ENCODE measurements around the gene BLID. TPM values are rescaled to one million over a fixed set of nuclear protein-coding genes. Genes with fewer than 3 reads are reported as not detected.

Gene BLID
- total and polyA plus RNA-seq, 10 of the 15 experiments (the other 5 are each of a cell fraction or from before 2014, with no cell fraction given), result not detected

- POLR2A ChIA-PET, result no interaction called here
- H3K79me2 ChIP-seq (ENCODE audit: control insufficient read depth, insufficient read depth, low read length), result no peaks in the 10 kb centered on the region
Measured at GRCh38 chr11:122122179-122122578, 6.2 kb upstream of the BLID start.

More at GRCh38 chr11:122122179-122122578, 6.2 kb upstream of the BLID start:
- H3K4me2 ChIP-seq (ENCODE audit: control insufficient read depth, insufficient read depth), result no peak overlapping the region
- no peak overlapping the region for H2AFZ ChIP-seq (ENCODE audit: control insufficient read depth, low read depth, low read length)
- no peak for DNase-seq (ENCODE audit: low read depth, low spot score)
- WGBS (ENCODE audit: insufficient coverage, insufficient replicate concordance, low lambda C conversion rate, missing lambda C conversion rate), result 31% methylated on average over 2 of the region's 2 CpGs
- H4K20me1 ChIP-seq (ENCODE audit: control insufficient read depth, insufficient read depth), result no peaks in the 10 kb centered on the region
- no peaks in the 10 kb centered on the region; a peak in 1 of 4 replicates for H3K27me3 ChIP-seq (replicated peaks in 1 of 2; ENCODE audit: control insufficient read depth in 2 of 2, insufficient read depth in 2 of 2, low read length in 1 of 2)
- FAIRE-seq, result no peak
- no TSS peak for BruUV-seq (replicated peaks)
- ChIA-PET CTCF (no interaction called here), RAD21 (ENCODE audit: unreplicated experiment) (no interaction called here), SMC1A (ENCODE audit: uncharacterized antibody, unreplicated experiment) (no interaction called here)
- H3K9me3 ChIP-seq (replicated peaks; ENCODE audit: control insufficient read depth, insufficient read depth, low read length), result no peaks in the 10 kb centered on the region
- in situ Hi-C loops (cut with MboI) (no loop called here), intact Hi-C loops (cut with micrococcal nuclease; ENCODE audit: unreplicated experiment) (no loop called here)
- no peak overlapping the region for H3K27ac ChIP-seq (ENCODE audit: control insufficient read depth, insufficient read depth)
- no peak overlapping the region for H3K9ac ChIP-seq (ENCODE audit: control insufficient read depth, insufficient read depth, low read length)
- H3K36me3 ChIP-seq (ENCODE audit: control insufficient read depth in 2 of 2, insufficient read depth in 2 of 2, low read length in 1 of 2), result no peaks in the 10 kb centered on the region
- H3K4me1 ChIP-seq (ENCODE audit: control insufficient read depth, insufficient read depth, low read length), result no peaks in the 10 kb centered on the region
- no peak for ATAC-seq
- TF ChIP-seq ETV6 (conservative IDR thresholded peaks at IDR 0.05 in 1 of 2, IDR thresholded peaks at IDR 0.05 in 1 of 2; ENCODE audit: borderline replicate concordance in 1 of 2, low read depth in 1 of 2) (no peak), MTA2 (IDR thresholded peaks at IDR 0.05; ENCODE audit: low read depth) (no peak), REST (IDR thresholded peaks at IDR 0.05; ENCODE audit: low read depth, low read length) (no peak), BCLAF1 (IDR thresholded peaks at IDR 0.05) (no peak), ZNF622 (IDR thresholded peaks at IDR 0.05) (no peak), STAT3 (IDR thresholded peaks at IDR 0.05; ENCODE audit: low read depth, low read length) (no peak), IKZF2 (IDR thresholded peaks at IDR 0.05) (no peak), ATF2 (IDR thresholded peaks at IDR 0.05; ENCODE audit: low read length) (no peak), CBX3 (IDR thresholded peaks at IDR 0.05; ENCODE audit: borderline replicate concordance, low read depth) (no peak)
- no peak overlapping the region for H3K4me3 ChIP-seq
